WTC11 (cell line): ENCODE measurements around the gene MRPL55.

Experiments used
- JUN ChIP-seq: sonication (generic); formaldehyde crosslinking; IDR thresholded peaks from 2 replicates; pipeline ENCODE4 v1.8.0; 2023; ENCODE audit warnings: mild to moderate bottlenecking, missing genetic modification reagents
- KAT7 ChIP-seq: sonication (generic); formaldehyde crosslinking; IDR thresholded peaks from 2 replicates; pipeline ENCODE4 v1.8.1; 2023; ENCODE audit warnings: missing genetic modification reagents, mild to moderate bottlenecking, borderline replicate concordance
- MXD4 ChIP-seq: fragments of 250-450 bp; sonication (Bioruptor Pico); IDR thresholded peaks from 2 replicates; pipeline ENCODE4 v1.8.0; 2021; ENCODE audit warnings: mild to moderate bottlenecking, moderate library complexity, borderline replicate concordance
- SMAD4 ChIP-seq: sonication (generic); formaldehyde crosslinking; IDR thresholded peaks from 2 replicates; pipeline ENCODE4 v1.8.0; 2022; ENCODE audit warnings: mild to moderate bottlenecking, missing genetic modification reagents
- TCF7 ChIP-seq: sonication (generic); formaldehyde crosslinking; IDR thresholded peaks from 2 replicates; pipeline ENCODE4 v1.8.0; 2022; ENCODE audit warnings: mild to moderate bottlenecking, low read depth, missing genetic modification reagents, moderate library complexity
- ZNF416 ChIP-seq: fragments of 250-450 bp; sonication (Bioruptor Pico); IDR thresholded peaks from 2 replicates; pipeline ENCODE4 v1.9.0; 2021; ENCODE audit warnings: mild to moderate bottlenecking, inconsistent platforms

DNA sequence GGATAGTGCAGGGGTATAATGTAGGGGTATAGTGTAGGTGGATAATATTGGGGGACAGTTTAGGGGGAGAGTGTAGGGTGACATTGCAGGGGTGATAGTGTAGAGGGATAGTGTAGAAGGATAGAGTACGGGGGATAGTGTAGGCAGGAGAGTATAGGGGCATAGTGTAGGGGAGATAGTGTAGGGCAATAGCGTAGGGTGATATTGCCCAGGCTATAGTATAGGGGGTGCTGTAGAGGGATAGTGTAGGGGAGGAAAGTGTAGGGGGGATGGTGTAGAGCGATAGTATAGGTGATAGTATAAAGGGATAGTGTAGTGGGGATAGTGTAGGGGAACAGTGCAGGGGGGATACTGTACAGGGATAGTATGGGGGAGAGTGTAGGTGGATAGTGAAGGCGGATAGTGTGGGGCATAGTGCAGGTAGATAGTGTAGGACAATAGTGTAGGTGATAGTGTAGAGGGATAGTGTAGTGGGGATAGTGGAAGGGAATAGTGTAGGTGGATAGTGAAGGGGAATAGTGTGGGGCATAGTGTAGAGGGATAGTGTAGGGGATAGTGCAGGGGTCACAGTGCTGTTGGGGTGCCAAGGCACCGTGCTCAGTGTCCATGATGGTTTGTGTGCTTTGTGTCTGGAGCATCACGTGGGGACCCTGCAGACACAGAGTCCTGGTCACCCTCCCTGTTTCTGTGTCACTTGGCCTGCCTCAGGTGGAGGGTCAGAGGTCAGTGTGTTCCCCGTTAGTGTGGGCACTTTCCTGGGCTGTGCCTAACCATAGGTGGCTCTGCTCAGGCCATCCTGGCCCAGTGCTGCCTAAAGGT lies 37.1 kb downstream of the MRPL55 start:
- TF ChIP-seq JUN (CRISPR knock-in tag) (no peak), MXD4 (CRISPR knock-in tag) (no peak), KAT7 (CRISPR knock-in tag) (no peak), ZNF416 (CRISPR knock-in tag) (no peak), TCF7 (CRISPR knock-in tag) (no peak), SMAD4 (CRISPR knock-in tag) (no peak)
